Caco-2 (cell line): ENCODE results near the gene BORCS6. TPM values are rescaled to one million over a fixed set of nuclear protein-coding genes. Genes with fewer than 3 reads are reported as not detected.

Source experiments
- BruUV-seq: library from RNA; stranded (reverse); fragments of 400-500 nt; replicated peaks from 2 replicates; lab custom pipeline; 2021; lab: Mats Ljungman, UMichigan
- CTCF ChIA-PET: fragments of 300-600 bp; sonication (Branson Sonifier 250); formaldehyde crosslinking; loops from one replicate; lab custom pipeline; 2022; ENCODE audit warnings: antibody characterized with exemption; lab: Charles Lee
- POLR2A ChIA-PET: fragments of 300-600 bp; sonication (Branson Sonifier 250); formaldehyde crosslinking; loops from one replicate; lab custom pipeline; 2022; ENCODE audit warnings: antibody characterized with exemption; lab: Charles Lee
- DNase-seq, 2 experiments: peaks; one replicate each; pipeline versions ENCODE4 v3.0.0 to v3.0.0-alpha.2; 2020 to 2022
- H3K27me3 ChIP-seq: replicated peaks from 2 replicates; pipeline ENCODE4 v1.6.0; 2011; ENCODE audit warnings: low read length; ENCODE audit not compliant: control insufficient read depth, insufficient read depth
- H3K36me3 ChIP-seq: 2 replicates; pipeline ENCODE4 v1.5.1; 2011; ENCODE audit warnings: low read length; ENCODE audit not compliant: control insufficient read depth, insufficient read depth
- H3K4me1 ChIP-seq: fragments of 250-450 bp; sonication (Bioruptor Pico); 2 replicates; pipeline ENCODE4 v1.5.1; 2020; ENCODE audit warnings: mild to moderate bottlenecking
- H3K4me3 ChIP-seq: 2 replicates; pipeline ENCODE4 v1.5.1; 2011; ENCODE audit warnings: low read depth, mild to moderate bottlenecking, control low read depth, low read length
- H3K9me3 ChIP-seq: fragments of 250-450 bp; sonication (Bioruptor Pico); 2 replicates; pipeline ENCODE4 v1.5.1; 2020; ENCODE audit warnings: mild to moderate bottlenecking, moderate library complexity
- H3K27ac Mint-ChIP-seq: one replicate; pipeline ENCODE4 v1.8.0; 2022; ENCODE audit warnings: mixed read lengths; ENCODE audit not compliant: unreplicated experiment
- H3K27me3 Mint-ChIP-seq: one replicate; pipeline ENCODE4 v1.8.0; 2022; ENCODE audit warnings: mixed read lengths; ENCODE audit not compliant: insufficient read depth, unreplicated experiment
- H3K36me3 Mint-ChIP-seq: one replicate; pipeline ENCODE4 v1.8.0; 2022; ENCODE audit warnings: mild to moderate bottlenecking, mixed read lengths; ENCODE audit not compliant: insufficient read depth, unreplicated experiment
- H3K4me1 Mint-ChIP-seq: one replicate; pipeline ENCODE4 v1.8.0; 2022; ENCODE audit warnings: low read depth, mixed read lengths; ENCODE audit not compliant: unreplicated experiment
- H3K4me3 Mint-ChIP-seq: one replicate; pipeline ENCODE4 v1.8.0; 2022; ENCODE audit warnings: mild to moderate bottlenecking, moderate library complexity, mixed read lengths; ENCODE audit not compliant: unreplicated experiment
- H3K9me3 Mint-ChIP-seq: one replicate; pipeline ENCODE4 v1.8.0; 2022; ENCODE audit warnings: mixed read lengths; ENCODE audit not compliant: unreplicated experiment
- CTCF ChIP-seq, 2 experiments: fragments of 200-600 bp in 1 of 2; IDR thresholded peaks; 1 replicate in 1 of 2; 2 replicates in 1 of 2; pipeline versions ENCODE4 v1.5.1 to v1.8.0; 2011 to 2022; ENCODE audit warnings: antibody characterized with exemption in 1 of 2, control low read depth in 1 of 2, inconsistent platforms in 1 of 2, low read depth in 1 of 2, low read length in 1 of 2, mild to moderate bottlenecking in 1 of 2, moderate library complexity in 1 of 2; ENCODE audit not compliant: insufficient read depth in 1 of 2, severe bottlenecking in 1 of 2, unreplicated experiment in 1 of 2
- intact Hi-C: fragments of 100-400 bp; cut with micrococcal nuclease; formaldehyde crosslinking; loops from one replicate; pipeline ENCODE4 v1.10.0; 2022; ENCODE audit not compliant: unreplicated experiment
- total RNA-seq: library from RNA; stranded (reverse); gene quantifications from 2 replicates; pipeline ENCODE4 v1.2.3, GENCODE V29; 2022

Gene BORCS6
- total RNA-seq, 1 experiment from 2014 or later: 4.7 TPM

- CTCF ChIA-PET: no interaction called here
- Mint-ChIP-seq H3K9me3 (no peaks in the 10 kb centered on the region), H3K27ac (no peak overlapping the region), H3K27me3 (no peaks in the 10 kb centered on the region), H3K4me3 (no peak overlapping the region), H3K4me1 (no peaks in the 10 kb centered on the region), H3K36me3 (no peaks in the 10 kb centered on the region)
- H3K4me1 ChIP-seq: no peaks in the 10 kb centered on the region
- POLR2A ChIA-PET: no interaction called here
- H3K4me3 ChIP-seq: no peak overlapping the region
- BruUV-seq: no TSS peak
- H3K27me3 ChIP-seq: no peaks in the 10 kb centered on the region
- intact Hi-C loops: no loop called here
- no peaks in the 10 kb centered on the region for H3K36me3 ChIP-seq
- no peaks in the 10 kb centered on the region for H3K9me3 ChIP-seq
- DNase-seq: no peak
- TF ChIP-seq CTCF (IDR thresholded peaks at IDR 0.05; ENCODE audit: insufficient read depth in 1 of 2, low read depth in 1 of 2, low read length in 1 of 2, severe bottlenecking in 1 of 2, unreplicated experiment in 1 of 2): no peak
Measured at GRCh38 chr17:8235676-8236075, 45.7 kb upstream of the BORCS6 start.

GRCh38 chr17:8234361-8235270 lies 44.6 kb upstream of the BORCS6 start:
- Mint-ChIP-seq H3K4me1 (no peaks in the 10 kb centered on the region), H3K4me3 (no peak overlapping the region), H3K27me3 (no peaks in the 10 kb centered on the region), H3K27ac (no peak overlapping the region), H3K9me3 (no peaks in the 10 kb centered on the region), H3K36me3 (no peaks in the 10 kb centered on the region)
- Histone ChIP-seq H3K27me3 (no peaks in the 10 kb centered on the region), H3K4me1 (no peaks in the 10 kb centered on the region), H3K4me3 (no peak overlapping the region), H3K9me3 (no peaks in the 10 kb centered on the region), H3K36me3 (no peaks in the 10 kb centered on the region)
- no peak for DNase-seq
- TF ChIP-seq CTCF (IDR thresholded peaks at IDR 0.05; ENCODE audit: insufficient read depth in 1 of 2, low read depth in 1 of 2, low read length in 1 of 2, severe bottlenecking in 1 of 2, unreplicated experiment in 1 of 2): no peak
- no TSS peak for BruUV-seq
- CTCF ChIA-PET: no interaction called here
- POLR2A ChIA-PET: no interaction called here
- intact Hi-C loops: no loop called here

GRCh38 chr17:8231701-8232100 lies 41.7 kb upstream of the BORCS6 start:
- ChIA-PET CTCF (no interaction called here), POLR2A (no interaction called here)
- no peaks in the 10 kb centered on the region for H3K9me3 Mint-ChIP-seq
- no TSS peak for BruUV-seq
- H3K27me3 Mint-ChIP-seq: no peaks in the 10 kb centered on the region
- TF ChIP-seq CTCF (IDR thresholded peaks at IDR 0.05; ENCODE audit: insufficient read depth in 1 of 2, low read depth in 1 of 2, low read length in 1 of 2, severe bottlenecking in 1 of 2, unreplicated experiment in 1 of 2): no peak
- Histone ChIP-seq H3K9me3 (no peaks in the 10 kb centered on the region), H3K36me3 (no peaks in the 10 kb centered on the region), H3K4me3 (no peak overlapping the region), H3K4me1 (no peaks in the 10 kb centered on the region), H3K27me3 (no peaks in the 10 kb centered on the region)
- H3K4me3 Mint-ChIP-seq: no peak overlapping the region
- H3K36me3 Mint-ChIP-seq: peaks cover 11% of the 10 kb centered on the region
- intact Hi-C loops: no loop called here
- H3K4me1 Mint-ChIP-seq: peaks cover 7% of the 10 kb centered on the region
- no peak for DNase-seq
- H3K27ac Mint-ChIP-seq: no peak overlapping the region
